K562 (cell line): ENCODE measurements around the gene GPR32. TPM values are rescaled to one million over a fixed set of nuclear protein-coding genes. Genes with fewer than 3 reads are reported as not detected.

ENCODE experiments used
- CHD2 ChIP-seq: IDR thresholded peaks from 2 replicates; pipeline ENCODE4 v1.6.1; 2011; ENCODE audit warnings: low read depth, low read length
- EWSR1 ChIP-seq: fragments of 450-650 bp; IDR thresholded peaks from 2 replicates; pipeline ENCODE4 v1.6.1; 2018; ENCODE audit warnings: borderline replicate concordance, mild to moderate bottlenecking, low read depth, moderate library complexity; ENCODE audit not compliant: partially characterized antibody
- GTF2E2 ChIP-seq: fragments of 200-800 bp; sonication (Bioruptor generic); IDR thresholded peaks from 2 replicates; pipeline ENCODE4 v1.6.1; 2016; ENCODE audit warnings: missing genetic modification characterization, missing compliant biosample characterization
- ILF3 ChIP-seq: fragments of 450-650 bp; IDR thresholded peaks from 2 replicates; pipeline ENCODE4 v1.6.1; 2018; ENCODE audit warnings: antibody characterized with exemption, mild to moderate bottlenecking, moderate library complexity, borderline replicate concordance
- LEF1 ChIP-seq: fragments of 450-650 bp; IDR thresholded peaks from 2 replicates; pipeline ENCODE4 v1.6.1; 2016; ENCODE audit warnings: mild to moderate bottlenecking
- MAFF ChIP-seq: IDR thresholded peaks from 2 replicates; pipeline ENCODE4 v1.6.1; 2012; ENCODE audit warnings: low read length, improper control_type of control experiment
- MTA1 ChIP-seq: fragments of 450-650 bp; IDR thresholded peaks from 2 replicates; pipeline ENCODE4 v1.6.1; 2017; ENCODE audit warnings: borderline replicate concordance
- NFIC ChIP-seq: fragments of 450-650 bp; IDR thresholded peaks from 2 replicates; pipeline ENCODE4 v1.6.1; 2017; ENCODE audit warnings: mild to moderate bottlenecking, inconsistent platforms
- RBBP5 ChIP-seq: fragments of 200-600 bp; sonication (generic); IDR thresholded peaks from 2 replicates; pipeline ENCODE4 v1.6.1; 2012; ENCODE audit warnings: borderline replicate concordance, mild to moderate bottlenecking, low read length, control low read depth, inconsistent platforms; ENCODE audit not compliant: insufficient read depth, poor library complexity, severe bottlenecking
- TAF15 ChIP-seq: fragments of 200-400 bp; formaldehyde crosslinking; IDR thresholded peaks from 2 replicates; pipeline ENCODE4 v1.6.1; 2017; ENCODE audit warnings: mild to moderate bottlenecking, low read depth, low read length, moderate library complexity
- ZNF197 ChIP-seq: fragments of 200-800 bp; sonication (Bioruptor generic); IDR thresholded peaks from 2 replicates; pipeline ENCODE4 v1.6.1; 2016; ENCODE audit warnings: low read depth, missing genetic modification characterization, missing compliant biosample characterization
- ZSCAN32 ChIP-seq: fragments of 450-650 bp; formaldehyde crosslinking; IDR thresholded peaks from 2 replicates; pipeline ENCODE4 v1.4.0; 2020; ENCODE audit warnings: mild to moderate bottlenecking, moderate library complexity
- polyA plus RNA-seq, 8 experiments: library from polyadenylated mRNA; depleted of rRNA in 4 of 8; stranded (reverse) in 5 of 8; unstranded in 3 of 8; fragments of >200 nt; fragmentation: Nextera tagmentation in 2 of 8; fragmentation: Illumina TruSeq in 1 of 8; extraction: Ambion mirVana in 2 of 8; extraction: Trizol in 1 of 8; gene quantifications; 2 replicates each; pipeline versions ENCODE4 v1.2.1 to v1.2.3, GENCODE V29; 2011 to 2014; ENCODE audit warnings: inconsistent platforms in 1 of 8, missing spikeins in 1 of 8
- total RNA-seq, 7 experiments: library from RNA; depleted of rRNA in 6 of 7; stranded (reverse); fragments of >200 nt in 6 of 7; fragmentation: Illumina TruSeq in 2 of 7; extraction: Trizol in 2 of 7; gene quantifications; 2 replicates each; pipeline versions ENCODE4 v1.2.1 to v1.2.3, GENCODE V29; 2011 to 2021; ENCODE audit warnings: low replicate concordance in 1 of 7
- TF ChIP-seq, protein P1 (sequence below): fragments of 450-650 bp; formaldehyde crosslinking; IDR thresholded peaks from 2 replicates; pipeline ENCODE4 v1.4.0; 2020; ENCODE audit warnings: mild to moderate bottlenecking, moderate library complexity
- TF ChIP-seq, protein P2 (sequence below): fragments of 200-800 bp; sonication (Bioruptor generic); IDR thresholded peaks from 2 replicates; pipeline ENCODE4 v1.6.1; 2017; ENCODE audit warnings: missing genetic modification characterization, missing compliant biosample characterization
- TF ChIP-seq, protein P3 (sequence below): fragments of 450-650 bp; IDR thresholded peaks from 2 replicates; pipeline ENCODE4 v1.6.1; 2018; ENCODE audit not compliant: partially characterized antibody
- TF ChIP-seq, protein P4 (sequence below): fragments of 450-650 bp; IDR thresholded peaks from 2 replicates; pipeline ENCODE4 v1.7.1; 2018; ENCODE audit warnings: mild to moderate bottlenecking, low read depth; ENCODE audit not compliant: partially characterized antibody

Gene GPR32
- total and polyA plus RNA-seq, 9 of the 15 experiments (the other 6 are each of a cell fraction or from before 2014, with no cell fraction given), result not detected

DNA sequence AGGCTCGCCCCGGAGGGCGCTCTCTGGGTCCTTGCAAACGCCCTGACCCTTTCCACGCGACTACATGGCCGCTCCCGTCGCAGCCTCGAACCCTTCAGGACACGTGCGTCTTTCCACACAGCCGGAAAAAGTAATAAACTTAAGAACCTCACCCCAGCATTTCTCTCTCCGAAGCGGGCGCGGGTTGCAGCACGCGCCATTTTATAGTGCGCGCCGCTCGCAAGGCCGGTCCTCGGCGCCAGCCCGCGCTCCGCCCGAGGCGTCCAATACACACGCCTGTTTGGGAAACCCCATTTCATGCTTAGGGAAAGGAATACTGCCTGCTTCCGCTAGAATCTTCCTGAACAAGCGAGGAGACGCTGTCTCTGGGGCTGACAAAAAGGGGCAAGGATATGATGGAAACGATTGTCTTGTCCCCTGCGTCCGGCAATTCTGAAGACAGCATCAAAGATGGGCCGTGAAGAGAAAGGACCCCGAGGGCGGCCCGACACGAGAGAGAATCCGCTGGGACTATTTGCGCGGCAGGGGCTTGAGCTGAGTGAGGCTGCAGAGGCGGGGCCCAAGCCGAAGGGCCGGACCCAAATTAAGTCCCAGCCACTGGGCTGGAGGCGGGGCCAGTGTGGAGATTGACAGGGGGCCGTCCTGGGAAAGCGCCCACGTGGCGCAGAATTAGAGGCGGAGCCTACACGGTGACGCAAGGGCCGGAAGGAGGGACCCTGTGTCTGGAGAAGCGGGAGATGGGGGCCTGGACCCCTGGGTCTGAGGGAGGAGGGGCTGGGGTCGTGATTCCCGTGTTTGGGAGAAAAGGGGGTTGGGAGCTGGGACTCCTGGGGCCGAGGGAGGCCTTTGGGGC is 34.4 kb downstream of the GPR32 start (continued):
- TF ChIP-seq MTA1 (peak; percentile 96), LEF1 (no peak), ZNF197 (CRISPR knock-in tag) (peak; percentile 39; the same call in 1 of the 2 replicates), ILF3 (no peak), MAFF (no peak), RBBP5 (peak; percentile 93), ZSCAN32 (CRISPR knock-in tag) (no peak), EWSR1 (no peak), NFIC (peak; percentile 58), GTF2E2 (peak; percentile 96; the same call in 1 of the 2 replicates), TAF15 (no peak), CHD2 (peak; percentile 77)
- TF ChIP-seq, protein P1, sequence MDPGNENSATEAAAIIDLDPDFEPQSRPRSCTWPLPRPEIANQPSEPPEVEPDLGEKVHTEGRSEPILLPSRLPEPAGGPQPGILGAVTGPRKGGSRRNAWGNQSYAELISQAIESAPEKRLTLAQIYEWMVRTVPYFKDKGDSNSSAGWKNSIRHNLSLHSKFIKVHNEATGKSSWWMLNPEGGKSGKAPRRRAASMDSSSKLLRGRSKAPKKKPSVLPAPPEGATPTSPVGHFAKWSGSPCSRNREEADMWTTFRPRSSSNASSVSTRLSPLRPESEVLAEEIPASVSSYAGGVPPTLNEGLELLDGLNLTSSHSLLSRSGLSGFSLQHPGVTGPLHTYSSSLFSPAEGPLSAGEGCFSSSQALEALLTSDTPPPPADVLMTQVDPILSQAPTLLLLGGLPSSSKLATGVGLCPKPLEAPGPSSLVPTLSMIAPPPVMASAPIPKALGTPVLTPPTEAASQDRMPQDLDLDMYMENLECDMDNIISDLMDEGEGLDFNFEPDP (CRISPR knock-in tag), result no peak
- TF ChIP-seq, protein P2, sequence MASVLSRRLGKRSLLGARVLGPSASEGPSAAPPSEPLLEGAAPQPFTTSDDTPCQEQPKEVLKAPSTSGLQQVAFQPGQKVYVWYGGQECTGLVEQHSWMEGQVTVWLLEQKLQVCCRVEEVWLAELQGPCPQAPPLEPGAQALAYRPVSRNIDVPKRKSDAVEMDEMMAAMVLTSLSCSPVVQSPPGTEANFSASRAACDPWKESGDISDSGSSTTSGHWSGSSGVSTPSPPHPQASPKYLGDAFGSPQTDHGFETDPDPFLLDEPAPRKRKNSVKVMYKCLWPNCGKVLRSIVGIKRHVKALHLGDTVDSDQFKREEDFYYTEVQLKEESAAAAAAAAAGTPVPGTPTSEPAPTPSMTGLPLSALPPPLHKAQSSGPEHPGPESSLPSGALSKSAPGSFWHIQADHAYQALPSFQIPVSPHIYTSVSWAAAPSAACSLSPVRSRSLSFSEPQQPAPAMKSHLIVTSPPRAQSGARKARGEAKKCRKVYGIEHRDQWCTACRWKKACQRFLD (CRISPR knock-in tag), result peak; percentile 79; the same call in 1 of the 2 replicates
- TF ChIP-seq, protein P3, sequence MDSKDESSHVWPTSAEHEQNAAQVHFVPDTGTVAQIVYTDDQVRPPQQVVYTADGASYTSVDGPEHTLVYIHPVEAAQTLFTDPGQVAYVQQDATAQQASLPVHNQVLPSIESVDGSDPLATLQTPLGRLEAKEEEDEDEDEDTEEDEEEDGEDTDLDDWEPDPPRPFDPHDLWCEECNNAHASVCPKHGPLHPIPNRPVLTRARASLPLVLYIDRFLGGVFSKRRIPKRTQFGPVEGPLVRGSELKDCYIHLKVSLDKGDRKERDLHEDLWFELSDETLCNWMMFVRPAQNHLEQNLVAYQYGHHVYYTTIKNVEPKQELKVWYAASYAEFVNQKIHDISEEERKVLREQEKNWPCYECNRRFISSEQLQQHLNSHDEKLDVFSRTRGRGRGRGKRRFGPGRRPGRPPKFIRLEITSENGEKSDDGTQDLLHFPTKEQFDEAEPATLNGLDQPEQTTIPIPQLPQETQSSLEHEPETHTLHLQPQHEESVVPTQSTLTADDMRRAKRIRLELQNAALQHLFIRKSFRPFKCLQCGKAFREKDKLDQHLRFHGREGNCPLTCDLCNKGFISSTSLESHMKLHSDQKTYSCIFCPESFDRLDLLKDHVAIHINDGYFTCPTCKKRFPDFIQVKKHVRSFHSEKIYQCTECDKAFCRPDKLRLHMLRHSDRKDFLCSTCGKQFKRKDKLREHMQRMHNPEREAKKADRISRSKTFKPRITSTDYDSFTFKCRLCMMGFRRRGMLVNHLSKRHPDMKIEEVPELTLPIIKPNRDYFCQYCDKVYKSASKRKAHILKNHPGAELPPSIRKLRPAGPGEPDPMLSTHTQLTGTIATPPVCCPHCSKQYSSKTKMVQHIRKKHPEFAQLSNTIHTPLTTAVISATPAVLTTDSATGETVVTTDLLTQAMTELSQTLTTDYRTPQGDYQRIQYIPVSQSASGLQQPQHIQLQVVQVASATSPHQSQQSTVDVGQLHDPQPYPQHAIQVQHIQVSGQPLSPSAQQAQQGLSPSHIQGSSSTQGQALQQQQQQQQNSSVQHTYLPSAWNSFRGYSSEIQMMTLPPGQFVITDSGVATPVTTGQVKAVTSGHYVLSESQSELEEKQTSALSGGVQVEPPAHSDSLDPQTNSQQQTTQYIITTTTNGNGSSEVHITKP, result no peak
- TF ChIP-seq, protein P4, sequence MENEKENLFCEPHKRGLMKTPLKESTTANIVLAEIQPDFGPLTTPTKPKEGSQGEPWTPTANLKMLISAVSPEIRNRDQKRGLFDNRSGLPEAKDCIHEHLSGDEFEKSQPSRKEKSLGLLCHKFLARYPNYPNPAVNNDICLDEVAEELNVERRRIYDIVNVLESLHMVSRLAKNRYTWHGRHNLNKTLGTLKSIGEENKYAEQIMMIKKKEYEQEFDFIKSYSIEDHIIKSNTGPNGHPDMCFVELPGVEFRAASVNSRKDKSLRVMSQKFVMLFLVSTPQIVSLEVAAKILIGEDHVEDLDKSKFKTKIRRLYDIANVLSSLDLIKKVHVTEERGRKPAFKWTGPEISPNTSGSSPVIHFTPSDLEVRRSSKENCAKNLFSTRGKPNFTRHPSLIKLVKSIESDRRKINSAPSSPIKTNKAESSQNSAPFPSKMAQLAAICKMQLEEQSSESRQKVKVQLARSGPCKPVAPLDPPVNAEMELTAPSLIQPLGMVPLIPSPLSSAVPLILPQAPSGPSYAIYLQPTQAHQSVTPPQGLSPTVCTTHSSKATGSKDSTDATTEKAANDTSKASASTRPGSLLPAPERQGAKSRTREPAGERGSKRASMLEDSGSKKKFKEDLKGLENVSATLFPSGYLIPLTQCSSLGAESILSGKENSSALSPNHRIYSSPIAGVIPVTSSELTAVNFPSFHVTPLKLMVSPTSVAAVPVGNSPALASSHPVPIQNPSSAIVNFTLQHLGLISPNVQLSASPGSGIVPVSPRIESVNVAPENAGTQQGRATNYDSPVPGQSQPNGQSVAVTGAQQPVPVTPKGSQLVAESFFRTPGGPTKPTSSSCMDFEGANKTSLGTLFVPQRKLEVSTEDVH, result peak; percentile 99
